Posterior cingulate gyrus (tissue), 11 donors: ENCODE measurements around the gene KRT84.

Source experiments
- DNase-seq, 10 donors: peaks; one replicate each; pipeline versions ENCODE4 v3.0.0 to v3.0.0-alpha.2; 2020 to 2021; ENCODE audit warnings: mixed read lengths in 3 of 10
- intact Hi-C: fragments of 100-400 bp; cut with DNase I; formaldehyde crosslinking; loops from one replicate; pipeline ENCODE4 v1.15.1; 2023

The KRT84 gene

DNA sequence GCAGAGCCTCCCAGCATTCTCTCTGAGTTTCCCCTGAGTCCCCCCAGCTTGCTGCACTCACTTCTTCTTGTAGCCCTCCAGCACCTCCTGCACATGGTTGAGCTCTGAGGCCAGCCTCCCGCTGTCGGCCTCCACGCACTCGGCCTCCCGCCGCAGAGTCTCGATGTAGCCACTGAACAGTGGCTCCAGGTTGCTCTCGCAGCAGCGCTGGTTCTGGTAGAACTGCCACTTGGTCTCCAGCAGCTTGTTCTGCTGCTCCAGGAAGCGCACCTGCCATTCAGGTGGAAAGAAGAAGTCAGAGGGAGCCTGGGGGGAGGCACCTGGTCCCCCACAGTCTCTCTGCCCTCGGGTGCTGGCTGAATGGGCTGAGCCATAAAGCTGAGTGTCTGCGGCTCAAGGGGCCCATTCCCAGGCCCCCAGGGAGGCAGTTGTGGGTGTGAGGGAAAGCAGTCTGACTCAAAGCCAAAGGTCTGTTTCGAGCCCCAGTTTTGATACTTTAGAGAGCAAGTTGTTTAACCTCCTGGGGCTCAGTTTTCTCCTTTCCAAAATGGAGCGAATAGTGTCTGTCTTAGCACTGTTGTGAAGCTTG lies 20.5 kb downstream of the KRT84 start:
- intact Hi-C loops, result no loop called here

GRCh38 chr12:52364061-52364460 lies 21.4 kb downstream of the KRT84 start:
- intact Hi-C loops, result no loop called here
- peak in 1 of 10 donors; percentile 5 for DNase-seq

More for the DNA sequence above, 20.5 kb downstream of the KRT84 start:
- DNase-seq, result peak in 1 of 10 donors; percentile 16

- intact Hi-C loops, result no loop called here
- DNase-seq, result peak in 1 of 10 donors; percentile 42
These were observed 22.3 kb downstream of the KRT84 start for GRCh38 chr12:52363111-52363679.

DNA sequence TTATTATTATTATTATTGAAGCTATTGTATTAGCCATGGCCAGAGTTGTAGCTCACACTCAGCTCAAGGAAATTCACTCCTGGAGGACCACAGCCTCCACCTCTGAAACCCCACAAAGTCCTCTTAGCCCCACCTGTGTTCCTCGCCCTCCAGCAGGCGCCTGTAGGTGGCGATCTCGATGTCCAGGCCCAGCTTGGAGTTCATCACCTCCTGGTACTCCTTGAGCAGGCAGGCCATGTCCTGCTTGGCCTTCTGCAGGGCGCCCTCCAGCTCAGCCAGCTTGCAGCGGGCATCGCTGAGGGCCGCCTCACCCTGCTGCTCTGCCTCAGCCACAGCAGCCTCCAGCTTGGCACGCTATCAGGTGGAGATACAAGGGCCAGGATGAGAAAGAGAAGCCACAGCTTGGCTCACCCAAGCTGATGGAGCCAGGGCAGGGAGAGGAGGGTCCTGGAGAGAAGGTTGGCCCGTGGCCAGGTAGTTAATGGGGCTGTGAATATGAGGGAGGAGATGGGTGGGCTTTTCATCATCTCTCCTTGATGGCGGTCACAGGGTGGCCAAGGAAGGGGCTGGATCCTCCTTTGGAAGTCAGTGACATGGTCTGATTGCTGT lies 23.2 kb downstream of the KRT84 start:
- peak in 1 of 10 donors; percentile 8 for DNase-seq

GRCh38 chr12:52361553-52361952 lies 23.9 kb downstream of the KRT84 start:
- intact Hi-C loops, result no loop called here

More for the DNA sequence above, 23.2 kb downstream of the KRT84 start:
- intact Hi-C loops, result no loop called here

GRCh38 chr12:52360663-52361271 lies 24.7 kb downstream of the KRT84 start:
- intact Hi-C loops, result no loop called here
- DNase-seq, result peak in 1 of 10 donors; percentile 70

More at GRCh38 chr12:52361553-52361952, 23.9 kb downstream of the KRT84 start:
- peak in 1 of 10 donors; percentile 8 for DNase-seq

- DNase-seq, result peak in 1 of 10 donors; percentile 4
- intact Hi-C loops, result no loop called here
These were observed 25.3 kb downstream of the KRT84 start for GRCh38 chr12:52360106-52360662.

DNA sequence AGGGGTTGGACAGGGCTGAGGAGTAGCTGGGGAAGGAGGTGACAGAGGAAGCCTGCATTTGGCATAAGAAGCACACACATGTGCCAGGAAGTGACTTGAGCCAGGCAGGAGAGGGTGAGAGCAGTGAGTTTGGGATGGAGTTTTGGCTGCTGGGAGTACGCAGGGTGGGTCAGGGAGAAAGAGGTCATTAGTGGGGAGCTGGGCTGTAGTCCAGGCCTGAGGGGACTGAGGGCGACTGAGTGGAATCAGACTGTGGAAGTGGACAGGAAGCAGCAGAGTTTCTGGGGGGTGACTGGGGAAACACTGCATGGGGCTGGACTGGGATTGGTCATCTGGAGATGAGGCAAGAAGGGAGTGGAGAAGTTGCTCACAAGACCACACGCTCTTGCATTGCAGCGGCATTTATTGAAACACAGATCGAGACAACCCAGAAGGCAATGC lies 25.8 kb downstream of the KRT84 start:
- peak in 1 of 10 donors; percentile 6 for DNase-seq
- intact Hi-C loops, result no loop called here

DNA sequence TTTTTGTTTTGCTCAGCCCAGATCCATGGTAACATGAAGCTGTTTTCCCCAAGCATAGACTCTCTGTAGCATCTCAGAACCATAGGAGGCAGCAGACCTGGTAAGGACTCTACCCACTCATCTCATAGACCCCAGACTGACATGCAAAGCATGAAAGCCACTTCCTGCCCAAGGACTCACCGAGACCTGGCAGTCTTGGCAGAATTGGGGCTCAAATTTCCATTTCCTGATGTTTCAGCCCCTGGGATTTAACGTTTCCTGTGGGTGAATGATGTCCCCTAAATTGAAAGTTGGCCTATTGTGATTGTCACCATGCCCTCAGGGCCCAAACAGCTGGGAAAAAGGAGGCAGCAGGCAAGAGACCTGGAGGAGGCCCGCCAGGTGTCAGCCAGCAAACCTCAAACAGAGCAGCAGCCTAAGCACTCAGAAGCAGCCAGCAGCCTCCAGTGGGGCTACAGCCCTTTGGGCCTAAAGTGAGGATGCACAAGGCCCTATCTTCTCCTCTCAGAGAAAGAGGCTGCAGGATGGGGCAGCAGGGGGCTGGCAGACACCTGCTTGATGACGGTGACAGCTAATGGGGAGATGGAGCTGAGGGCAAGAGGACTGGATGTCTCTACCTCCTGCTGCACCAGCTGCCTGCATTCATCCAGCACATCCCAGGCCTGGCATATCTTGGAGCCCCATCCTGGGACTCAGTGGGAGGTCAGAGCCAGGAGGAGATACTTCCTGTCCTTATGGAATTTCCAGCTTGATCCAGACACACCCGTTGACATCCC lies 26.7 kb downstream of the KRT84 start:
- DNase-seq, result peak in 2 of 10 donors; percentile 39 to 55
- intact Hi-C loops, result no loop called here

- intact Hi-C loops, result no loop called here
These were observed 28.5 kb downstream of the KRT84 start for GRCh38 chr12:52356762-52357580.

DNA sequence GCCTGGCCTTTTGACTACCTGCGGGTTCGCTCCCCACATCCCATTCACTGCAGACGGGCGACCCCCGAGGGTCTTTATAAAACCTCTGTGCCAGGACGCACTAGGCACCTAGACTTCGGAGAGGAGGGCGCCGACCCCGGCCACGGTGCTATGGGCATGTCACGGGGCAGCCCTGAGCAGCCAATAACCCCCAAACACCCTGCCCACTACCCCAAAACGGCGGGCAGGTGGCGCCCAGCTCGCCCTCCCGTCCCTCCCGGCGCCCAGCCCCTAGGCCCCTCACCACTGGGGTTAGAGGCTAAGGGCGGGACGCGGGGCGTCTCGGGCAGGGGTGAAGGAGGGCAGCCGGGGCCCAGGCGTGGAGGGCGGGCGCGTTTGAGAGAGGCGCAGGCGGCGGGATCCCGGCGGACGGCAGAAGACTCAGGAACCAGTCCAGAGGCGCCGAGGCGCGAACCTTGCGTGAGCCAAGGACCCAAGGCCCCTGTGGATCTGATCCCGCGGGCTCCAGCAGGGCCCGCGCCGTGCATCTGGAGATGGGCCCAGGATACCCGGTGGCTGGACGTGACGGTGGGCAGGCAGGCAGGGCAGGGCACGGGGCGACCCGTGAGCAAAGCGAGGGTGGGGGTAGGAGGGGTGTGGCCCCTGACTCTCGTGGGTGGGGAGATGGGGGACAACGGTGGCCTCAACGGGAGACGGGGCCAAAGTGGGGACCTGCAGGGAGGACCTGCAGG lies 29.3 kb downstream of the KRT84 start:
- intact Hi-C loops, result no loop called here
- peak in 1 of 10 donors; percentile 63 for DNase-seq

More at GRCh38 chr12:52356762-52357580, 28.5 kb downstream of the KRT84 start:
- no peak for DNase-seq

GRCh38 chr12:52355176-52355575 lies 30.3 kb downstream of the KRT84 start:
- DNase-seq, result peak in 1 of 10 donors; percentile 7
- intact Hi-C loops, result no loop called here

DNA sequence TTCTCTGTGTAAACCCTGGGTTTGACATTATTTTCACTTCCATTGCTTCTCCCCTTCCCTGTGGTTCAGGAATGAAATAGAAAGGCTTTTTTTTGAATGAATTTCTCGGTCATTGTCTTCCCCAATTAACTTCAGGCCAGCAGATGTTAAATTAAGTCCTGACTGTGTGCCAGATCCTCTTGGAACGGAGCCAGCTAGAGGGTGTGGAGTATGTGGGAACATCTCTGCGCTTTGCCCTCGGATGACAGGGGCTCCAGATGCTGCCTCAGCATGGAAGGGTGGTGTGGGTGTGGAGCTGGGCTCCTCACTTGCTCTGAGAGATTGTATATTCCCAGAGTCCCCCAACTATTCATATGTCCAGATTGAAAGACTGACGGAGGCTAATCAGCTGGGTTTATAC lies 31.3 kb downstream of the KRT84 start:
- intact Hi-C loops, result no loop called here
- peak in 1 of 10 donors; percentile 19 for DNase-seq

DNA sequence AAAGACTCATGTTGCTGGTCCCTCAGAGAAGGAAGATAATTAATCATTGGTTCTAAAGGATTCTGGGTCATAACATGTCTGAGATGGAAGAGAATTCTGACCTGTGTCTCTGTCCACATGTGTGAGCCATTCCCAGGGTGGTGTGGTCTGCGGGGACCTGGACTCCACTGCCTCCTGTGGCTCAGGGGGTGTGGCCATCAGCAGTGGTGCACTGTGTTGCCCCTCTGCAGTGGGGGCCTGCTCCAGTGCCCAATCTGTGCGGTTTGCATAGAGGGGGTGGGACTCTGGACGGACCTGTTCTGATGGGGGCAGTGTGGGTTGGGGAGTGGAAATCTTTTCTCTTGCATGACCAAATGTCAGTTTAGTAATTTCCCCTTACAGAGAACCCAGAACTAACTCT lies 31.7 kb downstream of the KRT84 start:
- DNase-seq, result no peak
- intact Hi-C loops, result no loop called here

GRCh38 chr12:52352951-52353350 lies 32.5 kb downstream of the KRT84 start:
- intact Hi-C loops, result no loop called here
- DNase-seq, result no peak

GRCh38 chr12:52351196-52352059 lies 34.0 kb downstream of the KRT84 start:
- intact Hi-C loops, result no loop called here
- peak in 9 of 10 donors; percentile 18 to 86 (median 41) for DNase-seq

DNA sequence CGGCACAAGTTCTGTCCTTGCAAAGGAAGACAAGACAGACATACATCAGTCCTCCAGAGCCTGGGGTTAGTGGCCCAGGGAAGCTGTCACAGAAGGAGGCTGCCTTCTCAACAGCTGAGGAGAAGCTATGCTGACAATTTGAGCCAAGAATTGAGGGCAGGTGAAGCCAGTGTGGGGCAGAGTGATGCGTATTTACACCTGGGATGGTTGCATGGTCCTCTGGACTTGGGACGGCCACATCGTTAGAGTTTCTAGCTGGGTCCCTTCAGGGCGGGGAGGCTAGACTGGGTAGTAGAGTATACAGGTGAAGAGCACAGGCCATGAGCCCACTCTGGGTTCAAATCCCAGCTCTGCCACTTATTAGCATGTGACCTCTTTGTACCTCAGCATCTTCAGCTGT lies 34.7 kb downstream of the KRT84 start:
- intact Hi-C loops, result no loop called here

More for the DNA sequence above, 34.7 kb downstream of the KRT84 start:
- no peak for DNase-seq
